ENCODE results near the gene IGDCC3.

The IGDCC3 gene

DNA sequence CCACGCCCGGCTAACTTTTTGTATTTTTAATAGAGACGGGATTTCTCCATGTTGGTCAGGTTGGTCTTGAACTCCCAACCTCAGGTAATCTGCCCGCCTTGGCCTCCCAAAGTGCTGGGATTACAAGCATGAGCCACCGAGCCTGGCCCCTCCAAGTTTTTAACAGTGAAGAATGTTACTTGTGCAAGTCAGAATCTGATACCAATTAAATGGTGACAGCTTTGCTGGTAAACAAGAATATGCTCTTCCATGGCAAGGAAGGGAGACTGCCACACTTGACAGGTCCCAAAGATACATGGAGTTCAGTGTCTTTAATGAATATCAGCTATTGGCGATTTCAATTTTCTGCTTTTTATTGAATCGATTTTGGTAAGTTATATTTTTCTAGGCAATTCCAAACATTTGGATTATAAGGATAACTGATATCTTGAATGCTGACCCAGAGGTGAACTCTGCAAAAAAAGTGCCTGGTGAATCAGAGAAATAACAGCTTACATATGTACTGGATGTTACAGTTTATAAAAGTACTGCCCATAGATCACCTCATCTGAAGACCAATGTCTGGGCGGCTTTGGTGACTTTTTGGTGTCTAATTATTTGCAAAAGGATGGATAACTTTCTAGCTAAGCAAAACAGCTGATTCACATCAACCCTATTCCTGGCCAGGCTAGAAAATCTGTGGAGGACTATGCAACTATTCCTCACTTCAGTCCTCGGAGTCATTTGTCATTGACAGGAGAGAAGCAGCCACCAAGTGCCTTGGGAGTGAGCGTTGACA, 92.3 kb downstream of the IGDCC3 start:
- no peak for DNase-seq

DNA sequence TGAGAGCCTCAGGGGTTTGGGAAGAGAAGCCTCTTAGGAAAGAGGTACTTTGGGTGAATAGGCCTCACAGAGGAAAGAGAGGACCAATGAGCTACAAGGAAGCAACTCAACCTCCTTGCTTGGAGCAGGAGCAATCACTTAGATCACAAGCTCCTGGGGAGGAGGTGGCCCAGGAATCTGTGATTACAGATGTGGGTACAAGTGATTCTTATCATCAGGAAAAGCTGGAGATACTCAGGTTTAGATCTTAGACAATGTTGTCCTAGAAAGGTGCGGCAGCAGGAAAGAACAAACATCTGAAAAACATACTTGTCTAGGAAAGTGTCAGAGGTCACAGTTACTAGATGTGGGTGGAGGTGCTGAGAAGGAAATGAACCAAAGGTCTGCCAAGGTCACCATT, 99.3 kb downstream of the IGDCC3 start:
- no peak for DNase-seq

Data from stimulated activated CD4-positive, alpha-beta T cell treated with anti-CD3 and anti-CD28 coated beads, Interleukin-4, amount 100 ng/mL, for 24 hours (primary cell).